ENCODE results near the gene TMEM271. TPM values are rescaled to one million over a fixed set of nuclear protein-coding genes. Genes with fewer than 3 reads are reported as not detected.

Gene TMEM271
- not detected in 2 replicates for total RNA-seq

DNA sequence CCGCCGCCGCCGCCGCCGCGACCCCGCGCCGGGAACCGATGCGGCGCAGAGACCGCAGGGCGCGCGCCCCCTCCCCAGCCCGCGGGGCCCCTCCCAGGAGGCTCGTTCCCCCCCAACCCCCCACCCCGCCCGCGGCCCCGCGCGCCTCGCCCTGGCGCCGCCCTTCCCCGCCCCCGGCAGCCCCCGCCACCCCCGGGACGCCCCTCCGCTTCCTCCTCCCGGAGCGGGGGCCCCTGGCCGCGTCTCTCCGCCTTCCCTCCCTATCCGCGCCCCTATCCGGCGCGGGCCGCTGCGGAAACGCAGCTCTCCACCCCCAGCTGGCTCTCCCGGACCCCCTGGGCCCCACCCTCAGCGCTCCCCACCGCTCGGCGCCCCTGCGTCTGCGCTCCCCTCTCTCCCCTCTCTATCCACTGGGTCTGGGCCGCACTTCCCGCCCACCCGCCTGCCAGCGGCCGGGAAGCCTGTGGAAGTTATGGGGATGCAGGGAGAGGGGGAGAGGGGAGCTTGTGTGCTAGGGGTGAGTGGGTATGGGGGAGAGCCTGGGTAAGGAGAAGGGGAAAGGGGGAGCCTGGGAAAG lies at the start of gene TMEM271:
TMEM271 (minus strand) TSS at position 51 of the 577 bp plus-strand sequence. CDS start 233 bp downstream, outside the sequence.

GRCh38 chr4:624705-625590 lies 48.9 kb upstream of the TMEM271 start, which contains the start of gene PDE6B:
Gene PDE6B, plus strand, starts transcription at chr4:625573. Its CDS starts 54 bp downstream, at chr4:625627.

Other genes with a start within 250 kb of the TMEM271 start
- gene ZNF141, start 238.5 kb downstream of the TMEM271 start, total RNA-seq, result 5.1 and 10.5 TPM in 2 replicates
- 21.9 and 42.9 TPM in 2 replicates for gene ZNF721, start 77.1 kb downstream of the TMEM271 start, total RNA-seq
- gene PIGG, start 77.1 kb downstream of the TMEM271 start, total RNA-seq, result 45.8 and 74.4 TPM in 2 replicates
- gene PDE6B, start 49.3 kb upstream of the TMEM271 start, total RNA-seq, result 0.64 and 1.0 TPM in 2 replicates
- gene ATP5ME, start 98.0 kb upstream of the TMEM271 start, total RNA-seq, result 102 and 146 TPM in 2 replicates
- 4.1 and 7.8 TPM in 2 replicates for gene MYL5, start 98.2 kb upstream of the TMEM271 start, total RNA-seq
- 0.34 and 1.4 TPM in 2 replicates for gene SLC49A3, start 112.9 kb upstream of the TMEM271 start, total RNA-seq
- gene PCGF3, start 129.5 kb upstream of the TMEM271 start, total RNA-seq, result 27.7 and 71.0 TPM in 2 replicates
- gene CPLX1, start 249.8 kb upstream of the TMEM271 start, total RNA-seq, result 0.21 TPM in 1 of 2 replicates, not detected in the other